ENCODE measurements around the gene EIF1. TPM values are rescaled to one million over a fixed set of nuclear protein-coding genes. Genes with fewer than 3 reads are reported as not detected.

The EIF1 gene
- total and polyA plus RNA-seq, 2 experiments from 2014 or later: 272 to 603 TPM

DNA sequence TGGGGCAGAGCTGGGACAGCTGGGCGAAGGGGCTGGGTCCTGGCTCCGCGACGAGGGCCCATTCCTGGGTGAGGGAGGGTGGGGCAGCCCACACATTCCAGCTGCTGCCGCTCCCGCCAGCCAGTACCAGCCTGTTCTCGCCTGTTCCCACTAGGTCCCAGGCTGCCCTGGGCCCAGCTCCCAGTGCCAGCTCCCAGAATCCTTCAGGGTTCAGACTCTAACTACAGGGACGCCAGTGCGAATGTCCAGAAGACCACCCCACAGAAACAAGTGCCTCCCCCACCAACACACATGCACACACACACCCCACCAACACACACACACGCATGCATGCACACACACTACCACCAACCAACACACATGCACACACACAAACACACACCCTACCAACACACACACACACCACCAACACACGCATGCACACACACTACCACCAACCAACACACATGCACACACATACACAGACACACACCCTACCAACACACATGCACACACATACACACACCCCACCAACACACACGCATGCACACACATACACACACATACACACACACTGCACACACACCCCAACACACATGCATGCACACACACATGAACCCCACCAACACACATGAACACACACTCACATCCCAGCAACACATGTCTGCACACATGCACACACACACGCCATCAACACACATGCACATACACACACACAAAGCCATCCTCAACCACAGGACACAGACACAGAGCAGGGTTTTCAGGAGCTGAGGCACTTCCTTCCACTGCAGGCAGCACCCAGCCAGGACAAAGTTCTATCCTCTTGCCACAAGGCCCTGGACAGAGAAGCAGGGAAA is 36.8 kb upstream of the EIF1 start:
- Histone ChIP-seq H4K20me1 (replicated peaks; ENCODE audit: insufficient read depth) (no peaks in the 10 kb centered on the region), H3K4me1 (ENCODE audit: insufficient read depth) (peaks cover 5% of the 10 kb centered on the region), H3K9me2 (ENCODE audit: insufficient read depth) (no peaks in the 10 kb centered on the region), H3K4me3 (no peak overlapping the region), H3K79me2 (replicated peaks; ENCODE audit: insufficient read depth) (no peaks in the 10 kb centered on the region), H2AFZ (no peak overlapping the region), H3K27me3 (ENCODE audit: insufficient read depth) (no peaks in the 10 kb centered on the region), H3F3A (replicated peaks; ENCODE audit: low read depth) (no peaks in the 10 kb centered on the region), H3K27ac (ENCODE audit: low read depth) (no peak overlapping the region), H3K36me3 (ENCODE audit: insufficient read depth) (no peaks in the 10 kb centered on the region), H3K4me2 (no peak overlapping the region)
- Mint-ChIP-seq H3K27me3 (ENCODE audit: insufficient read depth, low read depth, poor library complexity) (peaks cover 6% of the 10 kb centered on the region), H3K36me3 (ENCODE audit: low read depth) (no peaks in the 10 kb centered on the region), H3K4me3 (no peak overlapping the region), H3K4me1 (peaks cover 12% of the 10 kb centered on the region), H3K9me3 (no peaks in the 10 kb centered on the region), H3K27ac (no peak overlapping the region)
- ATAC-seq (no peak), DNase-seq (ENCODE audit: low spot score) (no peak)
- TF ChIP-seq EZH2phosphoT487 (IDR thresholded peaks at IDR 0.05; ENCODE audit: unreplicated experiment): no peak
- TF ChIP-seq ETS1 (IDR thresholded peaks at IDR 0.05): no peak
- TF ChIP-seq CTCF (conservative IDR thresholded peaks at IDR 0.05; ENCODE audit: low read depth in 2 of 2): no peak
- no peak for TF ChIP-seq STAT1 (IDR thresholded peaks at IDR 0.05; ENCODE audit: unreplicated experiment)
- TF ChIP-seq, protein P1, sequence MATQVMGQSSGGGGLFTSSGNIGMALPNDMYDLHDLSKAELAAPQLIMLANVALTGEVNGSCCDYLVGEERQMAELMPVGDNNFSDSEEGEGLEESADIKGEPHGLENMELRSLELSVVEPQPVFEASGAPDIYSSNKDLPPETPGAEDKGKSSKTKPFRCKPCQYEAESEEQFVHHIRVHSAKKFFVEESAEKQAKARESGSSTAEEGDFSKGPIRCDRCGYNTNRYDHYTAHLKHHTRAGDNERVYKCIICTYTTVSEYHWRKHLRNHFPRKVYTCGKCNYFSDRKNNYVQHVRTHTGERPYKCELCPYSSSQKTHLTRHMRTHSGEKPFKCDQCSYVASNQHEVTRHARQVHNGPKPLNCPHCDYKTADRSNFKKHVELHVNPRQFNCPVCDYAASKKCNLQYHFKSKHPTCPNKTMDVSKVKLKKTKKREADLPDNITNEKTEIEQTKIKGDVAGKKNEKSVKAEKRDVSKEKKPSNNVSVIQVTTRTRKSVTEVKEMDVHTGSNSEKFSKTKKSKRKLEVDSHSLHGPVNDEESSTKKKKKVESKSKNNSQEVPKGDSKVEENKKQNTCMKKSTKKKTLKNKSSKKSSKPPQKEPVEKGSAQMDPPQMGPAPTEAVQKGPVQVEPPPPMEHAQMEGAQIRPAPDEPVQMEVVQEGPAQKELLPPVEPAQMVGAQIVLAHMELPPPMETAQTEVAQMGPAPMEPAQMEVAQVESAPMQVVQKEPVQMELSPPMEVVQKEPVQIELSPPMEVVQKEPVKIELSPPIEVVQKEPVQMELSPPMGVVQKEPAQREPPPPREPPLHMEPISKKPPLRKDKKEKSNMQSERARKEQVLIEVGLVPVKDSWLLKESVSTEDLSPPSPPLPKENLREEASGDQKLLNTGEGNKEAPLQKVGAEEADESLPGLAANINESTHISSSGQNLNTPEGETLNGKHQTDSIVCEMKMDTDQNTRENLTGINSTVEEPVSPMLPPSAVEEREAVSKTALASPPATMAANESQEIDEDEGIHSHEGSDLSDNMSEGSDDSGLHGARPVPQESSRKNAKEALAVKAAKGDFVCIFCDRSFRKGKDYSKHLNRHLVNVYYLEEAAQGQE (IDR thresholded peaks at IDR 0.05; ENCODE audit: unreplicated experiment): no peak

DNA sequence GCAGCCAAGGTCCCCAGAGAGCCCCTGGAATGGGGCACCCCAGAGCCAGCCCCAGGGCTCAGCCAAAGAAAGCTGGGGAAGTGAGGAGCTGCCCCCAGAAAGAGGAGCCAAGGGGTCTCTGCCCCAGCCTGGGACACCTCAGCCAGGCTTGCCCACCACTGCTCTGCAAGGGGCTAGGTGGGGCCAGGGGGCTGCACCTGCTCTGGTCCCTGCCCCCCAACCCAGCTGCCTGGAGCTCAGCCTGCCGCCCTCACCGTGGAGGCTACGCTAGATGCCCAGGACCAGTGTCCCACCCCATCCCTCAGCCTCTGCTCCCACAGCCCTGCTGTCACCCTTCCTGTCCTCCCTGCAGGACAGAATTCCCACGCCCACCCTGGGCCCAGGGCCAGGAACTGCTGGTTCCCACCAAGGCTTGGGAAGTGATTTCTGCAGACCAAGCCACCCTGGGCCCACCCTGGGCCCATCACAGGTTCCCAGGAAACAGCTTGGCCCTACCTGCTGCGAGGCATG is 36.2 kb upstream of the EIF1 start:
- ATAC-seq (no peak), DNase-seq (ENCODE audit: low spot score) (no peak)
- Mint-ChIP-seq H3K27me3 (ENCODE audit: insufficient read depth, low read depth, poor library complexity) (peaks cover 8% of the 10 kb centered on the region), H3K9me3 (no peaks in the 10 kb centered on the region), H3K27ac (no peak overlapping the region), H3K4me1 (peaks cover 12% of the 10 kb centered on the region), H3K4me3 (no peak overlapping the region), H3K36me3 (ENCODE audit: low read depth) (no peaks in the 10 kb centered on the region)
- H3K4me3 ChIP-seq: no peak overlapping the region
- H2AFZ ChIP-seq: no peak overlapping the region
- no peaks in the 10 kb centered on the region for H3K27me3 ChIP-seq (ENCODE audit: insufficient read depth)
- no peaks in the 10 kb centered on the region for H4K20me1 ChIP-seq (replicated peaks; ENCODE audit: insufficient read depth)
- no peak overlapping the region for H3K27ac ChIP-seq (ENCODE audit: low read depth)
- no peaks in the 10 kb centered on the region for H3F3A ChIP-seq (replicated peaks; ENCODE audit: low read depth)
- peaks cover 5% of the 10 kb centered on the region for H3K4me1 ChIP-seq (ENCODE audit: insufficient read depth)
- H3K36me3 ChIP-seq (ENCODE audit: insufficient read depth): no peaks in the 10 kb centered on the region
- H3K79me2 ChIP-seq (replicated peaks; ENCODE audit: insufficient read depth): no peaks in the 10 kb centered on the region
- H3K4me2 ChIP-seq: no peak overlapping the region
- no peaks in the 10 kb centered on the region for H3K9me2 ChIP-seq (ENCODE audit: insufficient read depth)
- TF ChIP-seq CTCF (conservative IDR thresholded peaks at IDR 0.05; ENCODE audit: low read depth in 2 of 2): no peak
- no peak for TF ChIP-seq EZH2 (IDR thresholded peaks at IDR 0.05; ENCODE audit: low read depth, unreplicated experiment)

Measured in GM23338 (cell line).